HepG2 (cell line): ENCODE results near the gene PPFIA4. TPM values are rescaled to one million over a fixed set of nuclear protein-coding genes. Genes with fewer than 3 reads are reported as not detected.

Source experiments
- EP300 ChIP-seq, 3 experiments: sonication (generic) in 1 of 3; formaldehyde crosslinking in 1 of 3; IDR thresholded peaks; 2 replicates each; pipeline versions ENCODE4 v1.5.1 to v1.6.1; 2011 to 2020; ENCODE audit warnings: low read depth in 2 of 3, low read length in 2 of 3, borderline replicate concordance in 1 of 3, improper control_type of control experiment in 1 of 3, mild to moderate bottlenecking in 1 of 3, missing genetic modification reagents in 1 of 3, moderate library complexity in 1 of 3
- FOXK2 ChIP-seq: fragments of 450-650 bp; IDR thresholded peaks from 2 replicates; pipeline ENCODE4 v1.6.1; 2016
- HMGA1 ChIP-seq: sonication (generic); formaldehyde crosslinking; conservative IDR thresholded peaks from 2 replicates; pipeline ENCODE4 v1.4.0; 2020; ENCODE audit warnings: missing genetic modification reagents
- MIER3 ChIP-seq: IDR thresholded peaks from 2 replicates; pipeline ENCODE4 v1.6.1; 2016; ENCODE audit warnings: missing compliant biosample characterization, borderline replicate concordance
- NCOA2 ChIP-seq: sonication (generic); formaldehyde crosslinking; IDR thresholded peaks from 2 replicates; pipeline ENCODE4 v1.8.0; 2022; ENCODE audit warnings: inconsistent platforms
- NFKBIZ ChIP-seq: IDR thresholded peaks from 2 replicates; pipeline ENCODE4 v1.6.1; 2018; ENCODE audit warnings: missing genetic modification reagents, missing compliant biosample characterization
- NR2F1 ChIP-seq, 2 experiments: fragments of 450-650 bp in 1 of 2; formaldehyde crosslinking in 1 of 2; IDR thresholded peaks; 2 replicates each; pipeline versions ENCODE4 v1.5.0 to v1.6.1; 2016 to 2020; ENCODE audit warnings: mild to moderate bottlenecking in 1 of 2, missing compliant biosample characterization in 1 of 2, missing genetic modification reagents in 1 of 2, moderate library complexity in 1 of 2
- SATB2 ChIP-seq: sonication (generic); formaldehyde crosslinking; IDR thresholded peaks from 2 replicates; pipeline ENCODE4 v1.5.0; 2020; ENCODE audit warnings: missing genetic modification reagents
- SIX4 ChIP-seq: sonication (generic); formaldehyde crosslinking; IDR thresholded peaks from 2 replicates; pipeline ENCODE4 v1.4.0; 2020; ENCODE audit warnings: missing genetic modification reagents
- TAF15 ChIP-seq: fragments of 200-400 bp; formaldehyde crosslinking; IDR thresholded peaks from one replicate; pipeline ENCODE4 v1.6.1; 2018; ENCODE audit warnings: mild to moderate bottlenecking, low read depth, low read length; ENCODE audit not compliant: poor library complexity, severe bottlenecking
- TBX3 ChIP-seq: fragments of 450-650 bp; IDR thresholded peaks from 2 replicates; pipeline ENCODE4 v1.6.1; 2017; ENCODE audit warnings: antibody characterized with exemption, mild to moderate bottlenecking, inconsistent platforms, borderline replicate concordance
- ZFP41 ChIP-seq: sonication (generic); formaldehyde crosslinking; IDR thresholded peaks from 2 replicates; pipeline ENCODE4 v1.4.0; 2020; ENCODE audit warnings: mild to moderate bottlenecking, missing genetic modification reagents, borderline replicate concordance
- ZHX2 ChIP-seq, 2 experiments: sonication (generic) in 1 of 2; formaldehyde crosslinking in 1 of 2; IDR thresholded peaks; 2 replicates each; pipeline versions ENCODE4 v1.6.1 to v1.9.0; 2014 to 2022; ENCODE audit warnings: antibody characterized with exemption in 1 of 2, borderline replicate concordance in 1 of 2, inconsistent platforms in 1 of 2, low read depth in 1 of 2, missing genetic modification reagents in 1 of 2
- ZKSCAN5 ChIP-seq: sonication (generic); formaldehyde crosslinking; IDR thresholded peaks from 2 replicates; pipeline ENCODE4 v1.5.1; 2020; ENCODE audit warnings: mild to moderate bottlenecking, missing genetic modification reagents
- ZNF44 ChIP-seq: sonication (generic); formaldehyde crosslinking; IDR thresholded peaks from 2 replicates; pipeline ENCODE4 v1.5.1; 2020; ENCODE audit warnings: mild to moderate bottlenecking, missing genetic modification reagents
- ZNF513 ChIP-seq: sonication (generic); formaldehyde crosslinking; conservative IDR thresholded peaks from 2 replicates; pipeline ENCODE4 v1.5.0; 2020; ENCODE audit warnings: missing genetic modification reagents
- ZNF563 ChIP-seq: sonication (generic); formaldehyde crosslinking; IDR thresholded peaks from 2 replicates; pipeline ENCODE4 v1.8.0; 2022; ENCODE audit warnings: mild to moderate bottlenecking, moderate library complexity, missing genetic modification reagents
- ZNF7 ChIP-seq: IDR thresholded peaks from 2 replicates; pipeline ENCODE4 v1.6.1; 2016; ENCODE audit warnings: missing biosample characterization, missing genetic modification reagents
- ZUFSP ChIP-seq: sonication (generic); formaldehyde crosslinking; IDR thresholded peaks from 2 replicates; pipeline ENCODE4 v1.9.0; 2021; ENCODE audit warnings: missing genetic modification reagents, mild to moderate bottlenecking, borderline replicate concordance
- polyA plus RNA-seq, 8 experiments: library from polyadenylated mRNA; depleted of rRNA in 3 of 8; stranded (reverse) in 7 of 8; unstranded in 1 of 8; fragments of >200 nt; fragmentation: Illumina TruSeq in 4 of 8; extraction: Trizol in 4 of 8; gene quantifications; 2 replicates each; pipeline versions ENCODE4 v1.2.1 to v1.2.3, GENCODE V29; 2011 to 2016; ENCODE audit warnings: low read depth in 4 of 8, missing spikeins in 1 of 8, mixed read lengths in 1 of 8; ENCODE audit not compliant: insufficient read depth in 1 of 8
- total RNA-seq, 5 experiments: library from RNA; depleted of rRNA; stranded (reverse); fragments of >200 nt; fragmentation: Illumina TruSeq; extraction: Trizol; gene quantifications; 2 replicates each; pipeline ENCODE4 v1.2.3, GENCODE V29; 2016; ENCODE audit warnings: low read depth in 1 of 5

The PPFIA4 gene
- total and polyA plus RNA-seq, 2 of the 13 experiments (the other 11 are each of a cell fraction or from before 2014, with no cell fraction given) = 6.4 TPM; not detected in 1

- TF ChIP-seq ZUFSP (CRISPR knock-in tag) (no peak), SIX4 (CRISPR knock-in tag) (peak; percentile 43; the same call in 1 of the 2 replicates), MIER3 (CRISPR knock-in tag) (no peak), ZNF44 (CRISPR knock-in tag) (no peak), ZNF563 (CRISPR knock-in tag) (peak; percentile 51; the same call in 1 of the 2 replicates), EP300 (IDR thresholded peaks at IDR 0.05; ENCODE audit: low read depth in 2 of 2, low read length in 2 of 2) (no peak), EP300 (CRISPR knock-in tag; IDR thresholded peaks at IDR 0.05; ENCODE audit: borderline replicate concordance) (no peak), HMGA1 (no peak), NCOA2 (no peak; the same call in 1 of the 2 replicates), NR2F1 (CRISPR knock-in tag; IDR thresholded peaks at IDR 0.05) (no peak), SATB2 (CRISPR knock-in tag) (no peak), ZKSCAN5 (CRISPR knock-in tag) (no peak), FOXK2 (peak; percentile 22; the same call in 1 of the 2 replicates), ZFP41 (CRISPR knock-in tag) (no peak), NFKBIZ (no peak), TAF15 (no peak), ZHX2 (IDR thresholded peaks at IDR 0.05; ENCODE audit: low read depth) (peak; percentile 79), ZHX2 (CRISPR knock-in tag; IDR thresholded peaks at IDR 0.05; ENCODE audit: borderline replicate concordance) (no peak), ZNF513 (CRISPR knock-in tag) (no peak), ZNF7 (CRISPR knock-in tag) (no peak), TBX3 (no peak)
These were observed 19.1 kb upstream of the PPFIA4 start, which contains the start of gene TMEM183A (continued) for GRCh38 chr1:203006948-203007871.
